Subcutaneous adipose tissue (tissue), 4 donors: ENCODE data around the gene CMC2. TPM values are rescaled to one million over a fixed set of nuclear protein-coding genes. Genes with fewer than 3 reads are reported as not detected.

Experiments
- total RNA-seq, 4 donors: library from RNA; depleted of rRNA; stranded (reverse); fragments of >200 nt; gene quantifications; one replicate each; pipeline ENCODE4 v1.1.0, GENCODE V29; 2016
- TF ChIP-seq, protein P1 (sequence below): fragments of 450-650 bp; IDR thresholded peaks from one replicate; pipeline ENCODE4 v1.5.1; 2016; ENCODE audit warnings: low read depth, mild to moderate bottlenecking, control low read depth, antibody characterized with exemption, moderate library complexity

Gene CMC2
- total RNA-seq, 4 donors from 2014 or later = 26.2 to 46.9 (median 36.3) TPM

DNA sequence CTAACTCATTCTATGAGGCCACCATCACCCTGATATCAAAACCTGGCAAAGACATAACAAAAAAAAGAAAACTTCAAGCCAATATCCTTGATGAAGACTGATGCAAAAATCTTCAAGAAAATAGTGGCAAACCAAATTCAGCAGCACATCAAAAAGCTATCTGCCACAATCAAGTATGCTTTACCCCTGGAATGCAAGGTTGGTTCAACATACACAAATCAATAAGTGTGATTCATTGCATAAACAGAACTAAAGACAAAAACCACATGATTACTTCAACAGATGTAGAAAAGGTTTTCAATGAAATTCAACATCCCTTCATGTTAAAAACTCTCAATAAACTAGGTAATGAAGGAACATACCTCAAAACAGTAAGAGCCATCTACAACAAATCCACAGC is 48.4 kb downstream of the CMC2 start:
- TF ChIP-seq, protein P1, sequence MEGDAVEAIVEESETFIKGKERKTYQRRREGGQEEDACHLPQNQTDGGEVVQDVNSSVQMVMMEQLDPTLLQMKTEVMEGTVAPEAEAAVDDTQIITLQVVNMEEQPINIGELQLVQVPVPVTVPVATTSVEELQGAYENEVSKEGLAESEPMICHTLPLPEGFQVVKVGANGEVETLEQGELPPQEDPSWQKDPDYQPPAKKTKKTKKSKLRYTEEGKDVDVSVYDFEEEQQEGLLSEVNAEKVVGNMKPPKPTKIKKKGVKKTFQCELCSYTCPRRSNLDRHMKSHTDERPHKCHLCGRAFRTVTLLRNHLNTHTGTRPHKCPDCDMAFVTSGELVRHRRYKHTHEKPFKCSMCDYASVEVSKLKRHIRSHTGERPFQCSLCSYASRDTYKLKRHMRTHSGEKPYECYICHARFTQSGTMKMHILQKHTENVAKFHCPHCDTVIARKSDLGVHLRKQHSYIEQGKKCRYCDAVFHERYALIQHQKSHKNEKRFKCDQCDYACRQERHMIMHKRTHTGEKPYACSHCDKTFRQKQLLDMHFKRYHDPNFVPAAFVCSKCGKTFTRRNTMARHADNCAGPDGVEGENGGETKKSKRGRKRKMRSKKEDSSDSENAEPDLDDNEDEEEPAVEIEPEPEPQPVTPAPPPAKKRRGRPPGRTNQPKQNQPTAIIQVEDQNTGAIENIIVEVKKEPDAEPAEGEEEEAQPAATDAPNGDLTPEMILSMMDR = no peak

DNA sequence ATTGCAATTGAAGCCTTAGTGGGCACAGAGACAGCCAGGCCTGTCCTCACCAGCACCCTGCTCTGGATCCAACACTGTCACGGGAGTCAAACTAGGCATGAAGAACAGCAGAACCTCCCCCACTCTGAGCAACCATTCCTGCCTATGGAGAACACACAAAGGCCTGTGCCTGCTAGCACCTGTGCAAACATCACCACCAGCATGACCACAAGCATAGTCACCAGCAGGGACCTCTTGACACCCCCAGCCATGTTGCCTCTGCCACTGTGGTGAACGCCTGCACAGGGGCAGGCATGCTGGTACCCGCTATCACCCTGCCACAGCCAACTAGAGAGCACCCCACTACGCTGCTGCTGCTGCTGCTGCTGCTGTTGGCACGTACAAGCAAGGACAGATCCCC is 51.7 kb downstream of the CMC2 start:
- TF ChIP-seq, protein P1 = no peak

DNA sequence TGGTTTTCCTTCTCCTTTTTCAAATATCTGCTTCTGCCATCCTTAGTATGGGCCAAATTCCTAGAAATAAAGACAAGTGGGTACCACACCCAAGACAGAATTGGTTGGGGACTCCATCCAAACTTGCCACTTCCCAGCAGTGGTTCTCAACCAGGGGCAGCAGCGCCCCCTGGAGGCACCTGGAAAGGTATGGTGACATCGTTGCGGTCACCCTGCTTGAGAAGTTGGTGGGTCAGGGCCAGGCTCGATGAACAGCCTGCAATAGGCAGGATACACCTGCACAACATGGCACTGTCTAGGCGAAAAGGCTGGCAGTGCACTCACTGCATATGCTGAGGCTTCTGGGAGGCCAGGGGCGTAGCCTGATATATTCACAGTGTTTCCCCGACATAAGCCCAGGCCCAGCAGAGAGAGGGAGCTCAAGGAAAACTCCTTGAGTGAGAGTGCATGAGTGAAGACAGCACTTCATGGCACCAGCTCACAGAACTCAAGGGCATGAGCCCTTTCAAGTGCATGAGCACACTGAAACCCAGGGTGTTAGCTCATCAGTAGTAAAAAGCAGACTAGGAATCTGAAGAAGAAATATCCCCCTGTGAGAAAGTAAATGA is 57.7 kb downstream of the CMC2 start:
- TF ChIP-seq, protein P1 = no peak

DNA sequence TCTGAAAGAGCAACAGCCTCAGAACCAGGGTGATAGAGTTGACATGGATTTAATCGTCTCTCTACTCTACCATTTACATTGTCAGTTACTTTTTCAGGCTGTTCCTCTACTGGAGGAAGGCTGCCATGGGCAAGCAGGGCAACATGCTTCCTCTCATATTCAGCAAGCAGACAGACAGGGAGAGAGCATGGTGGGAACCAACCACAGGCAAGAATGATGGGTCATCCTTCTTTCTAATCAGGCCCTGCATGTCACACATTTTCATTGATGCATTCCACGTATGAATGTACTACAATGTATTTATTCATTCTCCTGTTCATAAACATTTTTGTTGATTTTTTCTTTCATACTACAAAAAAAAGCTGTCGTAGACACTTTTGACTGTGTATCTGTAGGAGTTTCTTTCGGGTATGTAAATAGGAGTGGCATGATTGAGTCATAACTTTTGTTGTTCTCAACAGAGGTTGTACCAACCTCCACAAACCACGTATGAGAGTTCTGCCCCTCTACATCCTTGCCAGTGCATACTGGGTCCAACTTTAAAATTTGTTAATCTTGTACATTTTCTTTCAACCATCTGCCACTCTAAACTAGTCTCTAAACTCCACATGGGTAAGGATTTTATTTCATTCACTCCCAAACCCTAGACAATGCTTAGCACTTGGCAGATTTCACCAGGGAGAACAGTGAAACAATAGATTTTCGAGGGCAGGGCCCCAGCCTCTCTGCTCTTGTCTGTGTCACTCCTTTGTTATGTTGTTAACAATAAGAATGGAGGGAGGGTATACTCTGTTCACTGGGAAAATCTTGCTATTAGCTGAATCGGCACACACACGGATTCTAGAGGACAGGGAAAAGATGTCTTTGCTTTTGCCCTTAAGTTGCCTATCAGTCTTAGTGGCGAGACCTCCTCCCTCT is 58.7 kb downstream of the CMC2 start:
- TF ChIP-seq, protein P1 = no peak

DNA sequence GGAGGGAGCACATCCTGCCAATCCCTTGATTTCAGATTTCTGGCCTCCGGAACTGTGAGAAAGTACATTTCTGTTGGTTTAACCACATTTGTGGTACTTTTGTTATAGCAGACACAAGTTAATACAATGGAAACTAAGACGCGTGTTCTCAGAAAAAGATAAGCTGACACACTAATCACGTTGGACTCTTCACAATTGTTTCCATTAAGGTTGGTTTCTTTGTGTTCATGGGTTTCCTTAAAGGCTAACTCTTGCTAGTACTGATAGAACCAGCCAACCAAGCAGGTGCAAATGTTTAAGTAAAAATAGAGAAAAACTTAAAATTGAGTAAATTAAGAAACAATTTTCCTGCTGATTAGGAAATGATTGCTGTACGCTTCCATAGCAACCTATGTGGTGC is 59.4 kb downstream of the CMC2 start:
- TF ChIP-seq, protein P1 = no peak

DNA sequence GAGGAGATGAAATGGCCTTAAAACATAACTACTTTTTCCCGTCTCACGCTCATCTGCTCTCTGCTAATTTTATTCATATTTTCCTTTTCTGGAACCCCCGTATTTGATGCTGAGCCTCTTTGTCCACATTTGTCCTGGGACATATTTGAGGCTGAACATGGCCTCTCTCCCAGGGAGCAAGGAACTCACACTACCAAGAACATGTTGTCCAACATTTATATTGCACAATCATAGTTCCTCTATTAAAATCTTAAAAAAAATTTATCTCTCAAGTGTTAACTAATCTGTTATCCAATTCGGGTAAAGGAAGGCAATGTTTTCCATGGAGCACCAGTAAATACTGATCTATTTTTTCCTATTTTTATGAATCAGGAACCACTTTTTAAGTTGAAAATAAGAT is 60.2 kb downstream of the CMC2 start:
- TF ChIP-seq, protein P1 = no peak

DNA sequence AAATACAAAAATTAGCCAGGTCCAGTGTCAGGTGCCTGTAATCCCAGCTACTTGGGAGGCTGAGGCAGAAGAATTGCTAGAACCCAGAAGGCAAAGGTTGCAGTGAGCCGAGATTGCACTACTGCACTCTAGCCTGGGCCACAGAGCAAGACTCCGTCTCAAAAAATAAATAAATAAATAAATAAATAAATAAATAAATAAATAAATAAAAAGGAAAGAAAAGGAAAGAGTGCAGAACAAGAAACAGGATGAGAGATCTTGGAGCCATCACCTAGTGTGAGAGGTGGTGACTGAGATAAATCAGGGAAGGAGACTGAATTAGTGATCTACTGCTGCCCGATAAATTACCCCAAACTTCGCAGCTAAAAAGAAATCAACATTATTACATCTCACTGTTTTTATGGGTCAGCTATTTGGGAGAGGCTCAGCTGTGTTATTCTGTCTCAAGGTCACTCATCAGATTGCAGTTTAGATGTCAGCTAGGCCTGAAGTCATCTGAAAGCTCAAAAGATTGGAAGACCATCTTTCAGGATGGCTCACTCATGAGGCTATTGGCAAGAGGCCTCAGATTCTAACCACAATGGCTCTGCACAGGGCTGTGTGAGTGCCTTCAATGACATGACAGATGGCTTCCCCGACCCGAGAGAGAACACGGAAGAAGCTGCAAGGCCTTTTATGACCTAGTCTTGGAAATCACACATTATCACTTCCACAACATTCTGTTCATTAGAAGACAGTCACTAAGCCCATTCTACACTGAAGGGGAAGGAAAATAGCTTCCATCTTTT is 66.4 kb downstream of the CMC2 start:
- TF ChIP-seq, protein P1 = no peak
